Mucosa of descending colon (tissue), 3 donors: ENCODE results near the gene GPR55. TPM values are rescaled to one million over a fixed set of nuclear protein-coding genes. Genes with fewer than 3 reads are reported as not detected.

Experiments
- ATAC-seq: fragments of 200-7000 bp; cut with Tn5 transposase; one replicate; pipeline ENCODE4 v1.9.1; 2020; ENCODE audit warnings: mild to moderate bottlenecking, moderate library complexity
- DNase-seq, 3 donors: peaks; one replicate each; pipeline ENCODE4 v3.0.0-alpha.2; 2020
- H3K36me3 ChIP-seq: fragments of 200-600 bp; one replicate; pipeline ENCODE4 v1.8.0; 2021; ENCODE audit warnings: low read depth, mild to moderate bottlenecking
- H3K4me1 ChIP-seq: fragments of 200-600 bp; one replicate; pipeline ENCODE4 v1.8.0; 2021; ENCODE audit warnings: low read depth, mild to moderate bottlenecking
- H3K4me3 ChIP-seq: fragments of 200-600 bp; one replicate; pipeline ENCODE4 v1.8.0; 2021; ENCODE audit warnings: mild to moderate bottlenecking
- H3K9me3 ChIP-seq: fragments of 200-600 bp; one replicate; pipeline ENCODE4 v1.8.0; 2021; ENCODE audit warnings: mild to moderate bottlenecking
- intact Hi-C, 2 donors: fragments of 100-400 bp; cut with DNase I in 1 of 2; cut with micrococcal nuclease in 1 of 2; formaldehyde crosslinking; loops; one replicate each; pipeline versions ENCODE4 v1.11.0 to v1.11.1; 2022; cut with DNase I, micrococcal nuclease
- total RNA-seq, 3 donors: library from RNA; stranded (reverse); fragmentation: NEBNext Ultra II Directional in 2 of 3; extraction: Animal tissue kit (Norgen Biotek cat#: 25700) in 2 of 3; gene quantifications; one replicate each; pipeline versions ENCODE4 v1.2.1 to v1.2.4, GENCODE V29; 2021 to 2023
- TF ChIP-seq, protein P1 (sequence below): fragments of 200-600 bp; IDR thresholded peaks from one replicate; pipeline ENCODE4 v1.8.0; 2022; ENCODE audit warnings: antibody characterized with exemption, mild to moderate bottlenecking
- donor health status: DM: no; HTN: no; CAD: no; lungs with moderate emphysema.
- donor health status: DM: no; HTN: no; CAD: no.
- donor health status: DM: no; HTN: yes; CAD: no.

GPR55 gene
- total RNA-seq, 3 donors from 2014 or later: 0.99 to 1.1 (median 1.1) TPM

DNA sequence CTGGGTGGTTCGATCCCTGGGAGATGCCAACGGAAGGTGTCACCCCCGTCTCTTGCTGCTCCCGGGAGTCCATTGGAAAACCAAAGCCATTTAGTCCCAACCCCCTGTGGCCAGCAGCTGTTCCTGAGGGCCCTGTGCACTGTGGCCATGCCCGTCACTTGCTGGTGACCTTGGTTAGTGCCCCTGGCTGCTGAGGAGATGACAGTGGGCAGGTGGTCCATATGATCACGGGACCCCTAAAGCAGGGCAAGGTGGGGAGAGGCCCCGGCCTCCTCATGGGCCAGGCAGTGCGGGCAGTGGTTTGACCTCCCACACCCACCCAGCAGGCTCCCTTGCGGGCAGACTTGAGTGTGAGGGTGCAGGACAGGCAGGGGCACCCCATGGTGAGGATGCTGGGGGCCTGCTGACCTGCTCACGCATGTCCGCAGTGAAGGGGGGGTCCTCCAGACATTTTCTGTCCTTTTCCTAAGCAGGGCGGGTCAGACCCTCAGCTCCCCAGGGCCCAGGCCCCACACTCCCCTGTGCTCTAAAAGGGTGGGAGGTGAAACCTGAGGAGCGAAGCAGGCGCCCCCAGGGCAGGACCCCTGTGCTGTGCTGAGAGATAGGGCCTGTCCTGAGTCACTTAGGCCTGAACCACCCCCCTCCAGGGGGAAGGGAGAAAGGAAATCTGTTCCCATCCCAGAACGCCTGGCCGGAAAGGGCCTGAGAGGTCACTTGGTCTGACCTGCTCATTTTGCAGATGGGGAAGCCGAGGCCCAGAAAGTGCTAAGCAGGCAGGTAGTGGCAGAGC lies 53.5 kb downstream of the GPR55 start:
- TF ChIP-seq, protein P1, sequence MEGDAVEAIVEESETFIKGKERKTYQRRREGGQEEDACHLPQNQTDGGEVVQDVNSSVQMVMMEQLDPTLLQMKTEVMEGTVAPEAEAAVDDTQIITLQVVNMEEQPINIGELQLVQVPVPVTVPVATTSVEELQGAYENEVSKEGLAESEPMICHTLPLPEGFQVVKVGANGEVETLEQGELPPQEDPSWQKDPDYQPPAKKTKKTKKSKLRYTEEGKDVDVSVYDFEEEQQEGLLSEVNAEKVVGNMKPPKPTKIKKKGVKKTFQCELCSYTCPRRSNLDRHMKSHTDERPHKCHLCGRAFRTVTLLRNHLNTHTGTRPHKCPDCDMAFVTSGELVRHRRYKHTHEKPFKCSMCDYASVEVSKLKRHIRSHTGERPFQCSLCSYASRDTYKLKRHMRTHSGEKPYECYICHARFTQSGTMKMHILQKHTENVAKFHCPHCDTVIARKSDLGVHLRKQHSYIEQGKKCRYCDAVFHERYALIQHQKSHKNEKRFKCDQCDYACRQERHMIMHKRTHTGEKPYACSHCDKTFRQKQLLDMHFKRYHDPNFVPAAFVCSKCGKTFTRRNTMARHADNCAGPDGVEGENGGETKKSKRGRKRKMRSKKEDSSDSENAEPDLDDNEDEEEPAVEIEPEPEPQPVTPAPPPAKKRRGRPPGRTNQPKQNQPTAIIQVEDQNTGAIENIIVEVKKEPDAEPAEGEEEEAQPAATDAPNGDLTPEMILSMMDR: no peak
- Histone ChIP-seq H3K9me3 (no peaks in the 10 kb centered on the region), H3K36me3 (no peaks in the 10 kb centered on the region), H3K4me1 (peaks cover 95% of the 10 kb centered on the region), H3K4me3 (no peak overlapping the region)
- ATAC-seq (no peak), DNase-seq (peak in 2 of 3 donors; percentile 16 to 43)
- intact Hi-C loops: no loop called here

DNA sequence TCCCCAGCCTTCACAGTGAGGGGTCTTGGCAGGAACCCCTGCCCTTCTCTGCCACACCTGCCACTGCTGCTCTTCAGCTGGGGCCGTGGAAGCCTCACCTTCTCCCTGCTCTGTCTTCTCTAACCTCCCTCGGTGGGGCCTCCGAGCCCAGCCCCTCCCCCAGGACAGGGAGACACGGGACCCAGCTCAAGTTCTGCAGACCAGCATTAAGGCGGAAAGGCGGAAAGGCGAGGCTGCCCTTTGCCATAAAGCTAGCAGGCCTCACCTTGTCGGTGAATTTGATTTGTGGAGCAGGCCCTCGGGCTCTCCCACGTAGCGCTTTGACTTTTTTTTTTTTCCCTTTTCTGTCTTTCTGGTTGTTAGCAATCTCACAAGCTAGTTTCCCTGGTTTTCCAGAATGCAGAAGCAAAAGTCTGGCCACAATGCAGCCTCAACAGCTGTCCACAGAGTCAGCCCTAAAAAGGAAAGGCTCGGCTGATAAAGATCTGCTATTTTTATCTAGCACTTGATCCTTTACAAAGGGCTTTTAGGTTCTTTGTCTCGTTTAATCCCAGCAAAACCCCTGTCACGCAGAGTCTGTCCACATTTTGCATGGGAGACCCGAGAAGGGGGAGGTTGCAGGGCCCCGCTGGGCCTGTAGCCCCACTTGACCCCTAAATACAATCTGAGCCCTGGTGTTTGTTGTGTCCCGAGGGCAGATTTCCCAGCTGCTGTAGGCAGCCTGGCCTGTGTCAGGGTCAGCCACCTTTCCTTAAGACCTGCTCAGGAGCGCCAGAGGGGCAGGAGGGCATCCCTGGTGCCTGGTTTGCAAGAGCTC lies 54.3 kb downstream of the GPR55 start:
- intact Hi-C loops: no loop called here
- Histone ChIP-seq H3K9me3 (no peaks in the 10 kb centered on the region), H3K4me1 (peaks cover 94% of the 10 kb centered on the region), H3K4me3 (no peak overlapping the region), H3K36me3 (no peaks in the 10 kb centered on the region)
- TF ChIP-seq, protein P1: no peak
- DNase-seq: peak; percentile 73 to 79 (median 78)
- ATAC-seq: peak; percentile 46

DNA sequence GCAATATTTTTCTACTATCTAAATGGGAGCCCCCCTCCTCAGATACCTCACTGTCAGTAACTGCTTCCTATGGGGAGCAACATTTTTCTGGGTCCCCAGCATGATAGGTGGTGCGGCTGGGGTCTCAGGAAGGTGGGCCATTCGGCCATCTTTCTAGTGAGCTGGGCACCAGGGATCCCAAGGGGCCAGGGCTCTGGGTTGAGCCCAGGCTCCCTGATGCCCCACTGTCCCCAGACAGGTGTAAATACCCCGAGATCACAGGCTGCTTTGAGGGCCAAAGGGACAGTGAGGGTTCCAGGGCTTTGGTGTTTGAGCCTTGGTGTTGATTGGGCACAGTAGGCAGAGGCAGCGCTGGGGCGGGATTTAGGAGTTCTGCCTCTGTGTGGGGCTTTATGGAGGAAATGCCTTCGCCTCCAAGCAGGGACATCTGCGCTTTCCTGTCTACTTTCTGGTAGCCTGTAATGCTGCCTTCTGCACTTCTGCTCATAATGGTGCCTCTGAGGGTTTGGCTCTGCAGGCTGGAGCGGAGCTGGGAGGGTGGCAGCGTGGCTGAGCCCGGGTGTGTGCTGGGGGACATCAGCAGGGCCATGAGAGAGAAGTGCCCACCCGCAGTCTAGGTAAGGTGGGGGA lies 55.0 kb downstream of the GPR55 start:
- TF ChIP-seq, protein P1: no peak
- intact Hi-C loops: no loop called here
- Histone ChIP-seq H3K9me3 (no peaks in the 10 kb centered on the region), H3K4me3 (no peak overlapping the region), H3K4me1 (peaks cover 90% of the 10 kb centered on the region), H3K36me3 (no peaks in the 10 kb centered on the region)
- peak; percentile 48 for ATAC-seq
- peak; percentile 58 to 75 (median 58) for DNase-seq

DNA sequence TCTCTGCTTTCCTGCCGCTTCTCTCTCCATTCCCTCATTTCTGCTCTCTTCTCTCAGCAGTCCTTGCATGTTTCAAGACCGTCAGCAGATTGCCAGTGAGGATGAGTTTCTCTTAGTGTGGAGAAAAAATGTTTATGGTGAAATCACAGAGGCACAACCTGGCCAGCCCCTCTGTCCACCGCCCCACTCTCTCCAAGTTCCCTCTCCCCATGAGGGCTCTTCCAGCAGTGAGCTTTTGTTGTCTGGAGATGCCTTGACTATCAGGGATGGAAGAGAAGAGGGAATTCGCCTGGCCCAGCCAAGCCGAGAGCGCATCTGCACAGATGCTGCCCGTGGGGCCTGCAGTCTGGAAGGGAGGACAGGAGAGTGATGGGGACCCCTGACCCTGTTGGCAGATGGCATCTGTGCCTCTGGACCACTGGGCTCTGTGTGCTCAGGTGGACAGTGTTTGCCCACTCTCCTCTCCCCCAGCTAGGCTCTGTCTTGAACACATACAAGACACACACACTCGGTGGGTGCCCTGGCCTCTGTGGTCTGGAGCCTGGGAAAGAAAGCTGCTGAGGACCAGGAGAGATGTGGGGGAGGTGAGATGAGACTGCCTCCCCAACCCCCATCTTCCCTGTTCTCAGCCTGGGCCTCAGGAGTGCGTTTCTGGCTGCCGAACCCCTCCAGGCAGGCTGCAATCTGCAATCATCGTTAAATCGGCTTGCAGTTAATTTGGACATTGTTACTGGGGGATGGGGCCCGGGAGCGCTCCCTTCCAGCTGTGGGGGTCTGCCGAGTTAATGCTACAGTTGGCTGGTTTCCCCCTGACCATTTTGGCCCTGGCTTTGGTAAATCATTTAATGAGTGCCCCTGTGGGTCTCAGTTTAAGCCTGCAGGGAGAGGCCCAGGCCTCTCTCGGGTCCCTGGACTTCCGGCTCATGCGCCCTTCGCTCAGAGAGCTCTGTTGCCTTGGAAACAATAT lies 55.8 kb downstream of the GPR55 start:
- peak in 1 of 3 donors; percentile 49 for DNase-seq
- intact Hi-C loops: no loop called here
- ATAC-seq: no peak
- TF ChIP-seq, protein P1: no peak
- Histone ChIP-seq H3K36me3 (no peaks in the 10 kb centered on the region), H3K9me3 (no peaks in the 10 kb centered on the region), H3K4me3 (no peak overlapping the region), H3K4me1 (peaks cover 84% of the 10 kb centered on the region)
